OCI-LY1 (cell line): ENCODE measurements around the gene UBC.

Source experiments
- H2AFZ ChIP-seq: fragments of 200-600 bp; sonication (generic), shearing (Covaris generic); 2 replicates; pipeline ENCODE4 v1.6.0; 2014; ENCODE audit warnings: antibody characterized with exemption, mild to moderate bottlenecking, low read length
- H3F3A ChIP-seq: fragments of 200-600 bp; sonication (generic), shearing (Covaris generic); 2 replicates; pipeline ENCODE4 v1.6.0; 2014; ENCODE audit warnings: mild to moderate bottlenecking, antibody characterized with exemption, low read length, moderate library complexity; ENCODE audit not compliant: insufficient read depth
- H3K27ac ChIP-seq: fragments of 200-600 bp; sonication (generic); 2 replicates; pipeline ENCODE4 v1.5.1; 2014; ENCODE audit warnings: low read length, mixed run types, mild to moderate bottlenecking, low read depth; ENCODE audit not compliant: poor library complexity, severe bottlenecking
- H3K27me3 ChIP-seq: fragments of 200-600 bp; sonication (generic); 2 replicates; pipeline ENCODE4 v1.6.0; 2014; ENCODE audit warnings: antibody characterized with exemption, mild to moderate bottlenecking, low read length, moderate library complexity; ENCODE audit not compliant: insufficient read depth
- H3K36me3 ChIP-seq: fragments of 200-600 bp; sonication (generic); 2 replicates; pipeline ENCODE4 v1.6.1; 2014; ENCODE audit warnings: mild to moderate bottlenecking, antibody characterized with exemption, low read length, moderate library complexity, mixed read lengths; ENCODE audit not compliant: insufficient read depth
- H3K4me1 ChIP-seq: fragments of 200-600 bp; sonication (generic); 2 replicates; pipeline ENCODE4 v1.5.1; 2014; ENCODE audit warnings: mild to moderate bottlenecking, low read length, moderate library complexity; ENCODE audit not compliant: insufficient read depth, severe bottlenecking
- H3K4me2 ChIP-seq: fragments of 200-600 bp; sonication (generic), shearing (Covaris generic); 2 replicates; pipeline ENCODE4 v1.6.1; 2014; ENCODE audit warnings: low read length
- H3K4me3 ChIP-seq: fragments of 200-600 bp; sonication (generic); 2 replicates; pipeline ENCODE4 v1.5.1; 2014; ENCODE audit warnings: low read length, low read depth, mild to moderate bottlenecking, mixed read lengths; ENCODE audit not compliant: poor library complexity, severe bottlenecking
- H3K79me2 ChIP-seq: fragments of 200-600 bp; shearing (Covaris generic); 2 replicates; pipeline ENCODE4 v1.6.1; 2016; ENCODE audit warnings: mixed run types, low read length, mixed read lengths; ENCODE audit not compliant: insufficient read depth
- H3K9ac ChIP-seq: fragments of 200-600 bp; sonication (generic), shearing (Covaris generic); 2 replicates; pipeline ENCODE4 v1.6.1; 2014; ENCODE audit warnings: mild to moderate bottlenecking, low read length, mixed read lengths
- H3K9me2 ChIP-seq: fragments of 200-600 bp; sonication (generic), shearing (Covaris generic); 2 replicates; pipeline ENCODE4 v1.6.1; 2014; ENCODE audit warnings: low read depth, mild to moderate bottlenecking, low read length, mixed read lengths
- H3K9me3 ChIP-seq: fragments of 200-600 bp; shearing (Covaris generic); 2 replicates; pipeline ENCODE4 v1.6.1; 2014; ENCODE audit warnings: low read length, mixed read lengths
- H4K20me1 ChIP-seq: fragments of 200-600 bp; sonication (generic), shearing (Covaris generic); 2 replicates; pipeline ENCODE4 v1.6.0; 2016; ENCODE audit warnings: mild to moderate bottlenecking, low read length; ENCODE audit not compliant: insufficient read depth
- CTCF ChIP-seq: fragments of 200-600 bp; sonication (generic), shearing (Covaris generic); IDR thresholded peaks from 2 replicates; pipeline ENCODE4 v1.5.1; 2017; ENCODE audit warnings: mild to moderate bottlenecking, antibody characterized with exemption, low read length, moderate library complexity, mixed read lengths
- EZH2 ChIP-seq: fragments of 200-600 bp; sonication (generic), shearing (Covaris generic); IDR thresholded peaks from 2 replicates; pipeline ENCODE4 v1.8.0; 2017; ENCODE audit warnings: borderline replicate concordance, mixed run types, mild to moderate bottlenecking, antibody characterized with exemption, low read length, moderate library complexity, mixed read lengths

Gene UBC

GRCh38 chr12:124929649-124930419, 15.4 kb upstream of the UBC start:
- Histone ChIP-seq H3K27ac (no peak overlapping the region), H4K20me1 (no peaks in the 10 kb centered on the region), H3K9me2 (no peaks in the 10 kb centered on the region), H3K4me2 (no peak overlapping the region), H3F3A (no peaks in the 10 kb centered on the region), H3K4me3 (no peak overlapping the region), H3K79me2 (no peaks in the 10 kb centered on the region), H3K9me3 (no peaks in the 10 kb centered on the region), H3K27me3 (no peaks in the 10 kb centered on the region), H3K36me3 (no peaks in the 10 kb centered on the region), H3K9ac (no peak overlapping the region), H3K4me1 (peaks cover 12% of the 10 kb centered on the region), H2AFZ (no peak overlapping the region)
- no peak for TF ChIP-seq CTCF
- no peak for TF ChIP-seq EZH2

- no peak overlapping the region for H3K27ac ChIP-seq
- H3F3A ChIP-seq = no peaks in the 10 kb centered on the region
- H4K20me1 ChIP-seq = no peaks in the 10 kb centered on the region
- no peaks in the 10 kb centered on the region for H3K9me3 ChIP-seq
- H3K36me3 ChIP-seq = no peaks in the 10 kb centered on the region
- H3K4me1 ChIP-seq = peaks cover 12% of the 10 kb centered on the region
- no peaks in the 10 kb centered on the region for H3K27me3 ChIP-seq
- H3K9ac ChIP-seq = no peak overlapping the region
- no peaks in the 10 kb centered on the region for H3K79me2 ChIP-seq
- no peak overlapping the region for H2AFZ ChIP-seq
- H3K4me3 ChIP-seq = peak overlapping the region; percentile 67
- H3K4me2 ChIP-seq = peak overlapping the region; percentile 88; the same call in 1 of the 2 replicates
- no peaks in the 10 kb centered on the region for H3K9me2 ChIP-seq
- no peak for TF ChIP-seq CTCF
- TF ChIP-seq EZH2 = no peak
These were observed 14.6 kb upstream of the UBC start for GRCh38 chr12:124928912-124929530.

GRCh38 chr12:124928095-124928911, 13.9 kb upstream of the UBC start:
- no peaks in the 10 kb centered on the region for H3K27me3 ChIP-seq
- H3K79me2 ChIP-seq = no peaks in the 10 kb centered on the region
- H3F3A ChIP-seq = no peaks in the 10 kb centered on the region
- H4K20me1 ChIP-seq = no peaks in the 10 kb centered on the region
- H3K4me1 ChIP-seq = peaks cover 12% of the 10 kb centered on the region
- H3K9me2 ChIP-seq = no peaks in the 10 kb centered on the region
- TF ChIP-seq EZH2 (no peak), CTCF (no peak)
- no peak overlapping the region for H2AFZ ChIP-seq
- H3K27ac ChIP-seq = peak overlapping the region; percentile 58
- H3K4me3 ChIP-seq = peak overlapping the region; percentile 67
- H3K9me3 ChIP-seq = no peaks in the 10 kb centered on the region
- peak overlapping the region; percentile 88 for H3K4me2 ChIP-seq
- no peaks in the 10 kb centered on the region for H3K36me3 ChIP-seq
- H3K9ac ChIP-seq = peak overlapping the region; percentile 52
